ENCODE data around the gene NME4. TPM values are rescaled to one million over a fixed set of nuclear protein-coding genes. Genes with fewer than 3 reads are reported as not detected.

Gene NME4
- total RNA-seq, 1 donor from 2014 or later: 97.2 TPM

DNA sequence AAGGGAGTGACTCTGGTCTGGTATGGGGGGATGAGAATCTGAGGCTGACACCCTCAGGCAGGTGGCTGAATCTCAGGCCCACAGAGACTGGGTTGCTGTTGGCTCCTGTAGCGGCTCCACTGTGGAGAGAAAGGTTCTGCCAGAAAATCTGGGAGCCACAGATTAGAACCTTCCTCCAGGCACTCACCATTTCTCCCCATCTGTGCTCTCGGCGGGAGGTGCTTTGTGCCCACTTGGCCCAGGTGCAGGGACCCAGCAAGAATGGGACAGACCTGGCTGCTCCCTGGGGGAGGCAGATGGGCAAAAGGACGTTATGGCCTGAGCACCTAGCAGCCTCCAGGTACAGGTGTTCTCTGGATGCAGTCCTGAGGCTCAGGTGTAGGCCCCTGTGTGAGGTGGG is 48.6 kb downstream of the NME4 start:
- TF ChIP-seq, protein P1, sequence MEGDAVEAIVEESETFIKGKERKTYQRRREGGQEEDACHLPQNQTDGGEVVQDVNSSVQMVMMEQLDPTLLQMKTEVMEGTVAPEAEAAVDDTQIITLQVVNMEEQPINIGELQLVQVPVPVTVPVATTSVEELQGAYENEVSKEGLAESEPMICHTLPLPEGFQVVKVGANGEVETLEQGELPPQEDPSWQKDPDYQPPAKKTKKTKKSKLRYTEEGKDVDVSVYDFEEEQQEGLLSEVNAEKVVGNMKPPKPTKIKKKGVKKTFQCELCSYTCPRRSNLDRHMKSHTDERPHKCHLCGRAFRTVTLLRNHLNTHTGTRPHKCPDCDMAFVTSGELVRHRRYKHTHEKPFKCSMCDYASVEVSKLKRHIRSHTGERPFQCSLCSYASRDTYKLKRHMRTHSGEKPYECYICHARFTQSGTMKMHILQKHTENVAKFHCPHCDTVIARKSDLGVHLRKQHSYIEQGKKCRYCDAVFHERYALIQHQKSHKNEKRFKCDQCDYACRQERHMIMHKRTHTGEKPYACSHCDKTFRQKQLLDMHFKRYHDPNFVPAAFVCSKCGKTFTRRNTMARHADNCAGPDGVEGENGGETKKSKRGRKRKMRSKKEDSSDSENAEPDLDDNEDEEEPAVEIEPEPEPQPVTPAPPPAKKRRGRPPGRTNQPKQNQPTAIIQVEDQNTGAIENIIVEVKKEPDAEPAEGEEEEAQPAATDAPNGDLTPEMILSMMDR (IDR thresholded peaks at IDR 0.05; ENCODE audit: insufficient read depth, low read length, poor library complexity, severe bottlenecking): no peak
- Histone ChIP-seq H3K27me3 (ENCODE audit: control insufficient read depth, insufficient read depth, low read length) (no peaks in the 10 kb centered on the region), H3K36me3 (ENCODE audit: control insufficient read depth, insufficient read depth, low read length) (no peaks in the 10 kb centered on the region), H3K4me3 (ENCODE audit: low read depth, low read length) (no peak overlapping the region)
- DNase-seq (ENCODE audit: low read depth): no peak

Other genes starting within 250 kb of the NME4 start
- not detected in 2 replicates for gene HBZ, start 244.6 kb upstream of the NME4 start, total RNA-seq
- gene HBM, start 231.2 kb upstream of the NME4 start, total RNA-seq: not detected in 2 replicates
- gene HBA2, start 224.3 kb upstream of the NME4 start, total RNA-seq: not detected in 2 replicates
- gene HBA1, start 220.5 kb upstream of the NME4 start, total RNA-seq: 0.41 TPM in 1 of 2 replicates, not detected in the other
- gene HBQ1, start 216.7 kb upstream of the NME4 start, total RNA-seq: 0.96 and 1.6 TPM in 2 replicates
- gene LUC7L, start 167.8 kb upstream of the NME4 start, total RNA-seq: 61.8 and 109 TPM in 2 replicates
- 97.5 and 131 TPM in 2 replicates for gene FAM234A, start 162.4 kb upstream of the NME4 start, total RNA-seq
- 0.21 TPM in 1 of 2 replicates, not detected in the other for gene RGS11, start 121.3 kb upstream of the NME4 start, total RNA-seq
- gene ARHGDIG, start 116.6 kb upstream of the NME4 start, total RNA-seq: 0.62 and 0.96 TPM in 2 replicates
- not detected in 2 replicates for gene PDIA2, start 114.0 kb upstream of the NME4 start, total RNA-seq
- gene AXIN1, start 44.5 kb upstream of the NME4 start, total RNA-seq: 40.5 and 43.0 TPM in 2 replicates
- 107 and 137 TPM in 2 replicates for gene MRPL28, start 26.7 kb upstream of the NME4 start, total RNA-seq
- 114 and 160 TPM in 2 replicates for gene PGAP6, start 15.2 kb upstream of the NME4 start, total RNA-seq
- 15.1 and 27.0 TPM in 2 replicates for gene DECR2, start 4.7 kb downstream of the NME4 start, total RNA-seq
- gene RAB11FIP3, start 28.4 kb downstream of the NME4 start, total RNA-seq: 34.5 and 36.2 TPM in 2 replicates
- 47.1 and 54.5 TPM in 2 replicates for gene CAPN15, start 130.5 kb downstream of the NME4 start, total RNA-seq
- gene PRR35, start 163.2 kb downstream of the NME4 start, total RNA-seq: not detected in 2 replicates
- 0.46 and 2.3 TPM in 2 replicates for gene NHLRC4, start 169.8 kb downstream of the NME4 start, total RNA-seq
- gene PIGQ, start 172.8 kb downstream of the NME4 start, total RNA-seq: 54.9 and 63.1 TPM in 2 replicates
- gene RAB40C, start 192.9 kb downstream of the NME4 start, total RNA-seq: 16.5 and 26.9 TPM in 2 replicates
- gene WFIKKN1, start 233.8 kb downstream of the NME4 start, total RNA-seq: 0.08 TPM in 1 of 2 replicates, not detected in the other
- 170 and 203 TPM in 2 replicates for gene METTL26, start 239.1 kb downstream of the NME4 start, total RNA-seq
- gene MCRIP2, start 244.6 kb downstream of the NME4 start, total RNA-seq: 41.7 and 59.8 TPM in 2 replicates